ENCODE data around the gene GRAP.

The GRAP gene

DNA sequence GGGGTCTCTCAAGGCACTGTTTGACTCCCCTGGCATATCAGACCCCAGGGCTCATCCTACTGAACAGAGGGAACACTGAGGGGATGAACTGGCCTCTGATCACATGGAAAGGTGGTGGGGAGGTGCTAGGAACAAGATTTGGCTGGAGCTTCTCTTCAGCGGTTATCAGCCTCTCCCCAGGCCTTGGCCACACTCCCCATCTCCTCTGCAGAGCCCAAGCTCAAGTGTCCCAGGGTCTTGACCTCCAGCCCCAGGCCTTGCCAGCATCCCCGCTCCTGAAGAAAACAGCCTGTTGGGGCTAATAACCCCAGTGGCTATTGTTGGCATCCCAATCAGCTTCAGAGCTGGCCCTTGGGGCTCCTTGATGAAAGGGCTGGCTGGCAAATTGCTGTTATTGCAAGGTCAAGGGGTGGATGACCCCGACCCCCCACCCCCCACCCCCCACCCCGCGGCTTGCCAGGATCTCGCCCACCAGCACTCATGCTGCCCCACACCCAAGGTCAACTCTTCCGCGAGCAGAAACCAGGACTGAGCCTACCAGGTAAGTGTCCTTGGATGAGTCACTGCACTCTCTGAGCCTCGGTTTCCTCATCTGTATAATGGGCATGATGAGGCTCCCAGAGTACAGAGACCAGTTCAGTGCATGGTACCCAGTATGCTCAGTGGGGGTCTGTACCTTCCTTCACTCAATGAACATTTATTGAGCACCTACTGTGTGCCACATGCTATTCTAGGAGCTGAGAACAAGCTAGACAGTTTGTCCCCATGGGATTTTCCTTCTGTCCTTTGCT is 23.4 kb downstream of the GRAP start:
- H3K4me3 ChIP-seq (ENCODE audit: low read depth, low read length): no peak overlapping the region
- TF ChIP-seq SP2 (tag by site-specific recombination; IDR thresholded peaks at IDR 0.05): no peak
- TF ChIP-seq ZNF76 (tag by site-specific recombination; IDR thresholded peaks at IDR 0.05; ENCODE audit: borderline replicate concordance, low read depth): no peak
- ChIA-PET POLR2A (interaction anchor here (1.7 kb wide), 2 partner anchors 19 to 22 kb away, joined by 3 to 5 read pairs; partner anchors contain the start of gene FAM83G), CTCF (interaction anchor here (0.9 to 4.8 kb wide), 4 partner anchors 54 to 398 kb away, joined by 3 to 31 read pairs (median 5); no protein-coding TSS in a partner anchor)
- H3K4me1 ChIP-seq (ENCODE audit: control insufficient read depth, insufficient read depth, low read length): no peaks in the 10 kb centered on the region
- H3K36me3 ChIP-seq (ENCODE audit: control insufficient read depth in 2 of 2, insufficient read depth in 1 of 2, low read length in 2 of 2): no peaks in the 10 kb centered on the region
- H3K9me3 ChIP-seq (ENCODE audit: control insufficient read depth, insufficient read depth, low read depth, low read length): no peaks in the 10 kb centered on the region
- no peak overlapping the region for H3K27ac ChIP-seq (ENCODE audit: extremely low read depth, low read depth, low read length)

DNA sequence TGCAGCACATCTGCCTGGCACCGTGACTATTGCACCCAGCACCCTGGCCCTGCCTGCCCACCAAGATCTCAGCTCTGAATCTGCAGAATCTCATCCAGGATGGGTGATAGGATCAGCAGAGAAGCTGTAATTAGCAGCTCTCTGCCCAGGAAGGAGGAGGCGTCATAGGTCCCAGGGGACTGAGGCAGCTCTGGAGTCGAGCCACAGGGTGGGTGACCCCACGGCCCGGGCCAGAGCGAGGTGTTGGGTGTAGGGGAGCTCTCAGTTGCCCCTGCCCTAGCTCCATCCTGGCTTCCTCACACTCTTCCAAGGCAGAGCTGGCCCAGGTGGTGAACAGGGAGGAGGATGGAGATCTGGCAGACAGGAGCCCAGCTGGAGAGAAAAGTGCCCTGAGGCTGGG is 24.0 kb downstream of the GRAP start:
- Histone ChIP-seq H3K4me1 (ENCODE audit: control insufficient read depth, insufficient read depth, low read length) (no peaks in the 10 kb centered on the region), H3K4me3 (ENCODE audit: low read depth, low read length) (no peak overlapping the region), H3K9me3 (ENCODE audit: control insufficient read depth, insufficient read depth, low read depth, low read length) (no peaks in the 10 kb centered on the region), H3K36me3 (ENCODE audit: control insufficient read depth in 2 of 2, insufficient read depth in 1 of 2, low read length in 2 of 2) (no peaks in the 10 kb centered on the region), H3K27ac (ENCODE audit: extremely low read depth, low read depth, low read length) (no peak overlapping the region)
- CTCF ChIA-PET: interaction anchor here (0.9 to 4.8 kb wide), 4 partner anchors 53 to 397 kb away, joined by 3 to 31 read pairs (median 5); no protein-coding TSS in a partner anchor
- POLR2A ChIA-PET: interaction anchor here (1.7 kb wide), 2 partner anchors 18 to 22 kb away, joined by 3 to 5 read pairs; partner anchors contain the start of gene FAM83G
- TF ChIP-seq YY1 (tag by site-specific recombination; IDR thresholded peaks at IDR 0.05) (no peak), ZFHX2 (tag by site-specific recombination; conservative IDR thresholded peaks at IDR 0.05) (no peak), WT1 (tag by site-specific recombination; IDR thresholded peaks at IDR 0.05) (no peak), ZNF624 (tag by site-specific recombination; IDR thresholded peaks at IDR 0.05) (no peak), ZNF433 (tag by site-specific recombination; IDR thresholded peaks at IDR 0.05; ENCODE audit: low read depth) (no peak), ZBTB17 (tag by site-specific recombination; IDR thresholded peaks at IDR 0.05) (peak; percentile 69), ZBTB7A (tag by site-specific recombination; IDR thresholded peaks at IDR 0.05; ENCODE audit: low read depth) (no peak), ZNF701 (tag by site-specific recombination; IDR thresholded peaks at IDR 0.05) (no peak), GLIS1 (tag by site-specific recombination; IDR thresholded peaks at IDR 0.05) (no peak), SP7 (tag by site-specific recombination; IDR thresholded peaks at IDR 0.05) (0 out of 2 replicates have a peak, but pooled peaks have one; percentile 34), SCRT1 (tag by site-specific recombination; IDR thresholded peaks at IDR 0.05; ENCODE audit: borderline replicate concordance) (no peak), ZNF155 (tag by site-specific recombination; IDR thresholded peaks at IDR 0.05) (no peak)
- TF ChIP-seq, protein P1, sequence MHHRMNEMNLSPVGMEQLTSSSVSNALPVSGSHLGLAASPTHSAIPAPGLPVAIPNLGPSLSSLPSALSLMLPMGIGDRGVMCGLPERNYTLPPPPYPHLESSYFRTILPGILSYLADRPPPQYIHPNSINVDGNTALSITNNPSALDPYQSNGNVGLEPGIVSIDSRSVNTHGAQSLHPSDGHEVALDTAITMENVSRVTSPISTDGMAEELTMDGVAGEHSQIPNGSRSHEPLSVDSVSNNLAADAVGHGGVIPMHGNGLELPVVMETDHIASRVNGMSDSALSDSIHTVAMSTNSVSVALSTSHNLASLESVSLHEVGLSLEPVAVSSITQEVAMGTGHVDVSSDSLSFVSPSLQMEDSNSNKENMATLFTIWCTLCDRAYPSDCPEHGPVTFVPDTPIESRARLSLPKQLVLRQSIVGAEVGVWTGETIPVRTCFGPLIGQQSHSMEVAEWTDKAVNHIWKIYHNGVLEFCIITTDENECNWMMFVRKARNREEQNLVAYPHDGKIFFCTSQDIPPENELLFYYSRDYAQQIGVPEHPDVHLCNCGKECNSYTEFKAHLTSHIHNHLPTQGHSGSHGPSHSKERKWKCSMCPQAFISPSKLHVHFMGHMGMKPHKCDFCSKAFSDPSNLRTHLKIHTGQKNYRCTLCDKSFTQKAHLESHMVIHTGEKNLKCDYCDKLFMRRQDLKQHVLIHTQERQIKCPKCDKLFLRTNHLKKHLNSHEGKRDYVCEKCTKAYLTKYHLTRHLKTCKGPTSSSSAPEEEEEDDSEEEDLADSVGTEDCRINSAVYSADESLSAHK (tag by site-specific recombination; IDR thresholded peaks at IDR 0.05): no peak
- TF ChIP-seq, protein P2, sequence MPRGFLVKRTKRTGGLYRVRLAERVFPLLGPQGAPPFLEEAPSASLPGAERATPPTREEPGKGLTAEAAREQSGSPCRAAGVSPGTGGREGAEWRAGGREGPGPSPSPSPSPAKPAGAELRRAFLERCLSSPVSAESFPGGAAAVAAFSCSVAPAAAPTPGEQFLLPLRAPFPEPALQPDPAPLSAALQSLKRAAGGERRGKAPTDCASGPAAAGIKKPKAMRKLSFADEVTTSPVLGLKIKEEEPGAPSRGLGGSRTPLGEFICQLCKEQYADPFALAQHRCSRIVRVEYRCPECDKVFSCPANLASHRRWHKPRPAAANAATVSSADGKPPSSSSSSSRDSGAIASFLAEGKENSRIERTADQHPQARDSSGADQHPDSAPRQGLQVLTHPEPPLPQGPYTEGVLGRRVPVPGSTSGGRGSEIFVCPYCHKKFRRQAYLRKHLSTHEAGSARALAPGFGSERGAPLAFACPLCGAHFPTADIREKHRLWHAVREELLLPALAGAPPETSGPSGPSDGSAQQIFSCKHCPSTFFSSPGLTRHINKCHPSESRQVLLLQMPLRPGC (tag by site-specific recombination; IDR thresholded peaks at IDR 0.05): no peak
- TF ChIP-seq, protein P3, sequence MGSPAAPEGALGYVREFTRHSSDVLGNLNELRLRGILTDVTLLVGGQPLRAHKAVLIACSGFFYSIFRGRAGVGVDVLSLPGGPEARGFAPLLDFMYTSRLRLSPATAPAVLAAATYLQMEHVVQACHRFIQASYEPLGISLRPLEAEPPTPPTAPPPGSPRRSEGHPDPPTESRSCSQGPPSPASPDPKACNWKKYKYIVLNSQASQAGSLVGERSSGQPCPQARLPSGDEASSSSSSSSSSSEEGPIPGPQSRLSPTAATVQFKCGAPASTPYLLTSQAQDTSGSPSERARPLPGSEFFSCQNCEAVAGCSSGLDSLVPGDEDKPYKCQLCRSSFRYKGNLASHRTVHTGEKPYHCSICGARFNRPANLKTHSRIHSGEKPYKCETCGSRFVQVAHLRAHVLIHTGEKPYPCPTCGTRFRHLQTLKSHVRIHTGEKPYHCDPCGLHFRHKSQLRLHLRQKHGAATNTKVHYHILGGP (tag by site-specific recombination; IDR thresholded peaks at IDR 0.05): no peak
- TF ChIP-seq, protein P4, sequence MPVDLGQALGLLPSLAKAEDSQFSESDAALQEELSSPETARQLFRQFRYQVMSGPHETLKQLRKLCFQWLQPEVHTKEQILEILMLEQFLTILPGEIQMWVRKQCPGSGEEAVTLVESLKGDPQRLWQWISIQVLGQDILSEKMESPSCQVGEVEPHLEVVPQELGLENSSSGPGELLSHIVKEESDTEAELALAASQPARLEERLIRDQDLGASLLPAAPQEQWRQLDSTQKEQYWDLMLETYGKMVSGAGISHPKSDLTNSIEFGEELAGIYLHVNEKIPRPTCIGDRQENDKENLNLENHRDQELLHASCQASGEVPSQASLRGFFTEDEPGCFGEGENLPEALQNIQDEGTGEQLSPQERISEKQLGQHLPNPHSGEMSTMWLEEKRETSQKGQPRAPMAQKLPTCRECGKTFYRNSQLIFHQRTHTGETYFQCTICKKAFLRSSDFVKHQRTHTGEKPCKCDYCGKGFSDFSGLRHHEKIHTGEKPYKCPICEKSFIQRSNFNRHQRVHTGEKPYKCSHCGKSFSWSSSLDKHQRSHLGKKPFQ (tag by site-specific recombination; IDR thresholded peaks at IDR 0.05): no peak
- TF ChIP-seq, protein P5, sequence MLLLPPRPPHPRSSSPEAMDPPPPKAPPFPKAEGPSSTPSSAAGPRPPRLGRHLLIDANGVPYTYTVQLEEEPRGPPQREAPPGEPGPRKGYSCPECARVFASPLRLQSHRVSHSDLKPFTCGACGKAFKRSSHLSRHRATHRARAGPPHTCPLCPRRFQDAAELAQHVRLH (tag by site-specific recombination; IDR thresholded peaks at IDR 0.05): no peak

Measured in HEK293 (cell line).